Stimulated activated CD4-positive, alpha-beta T cell treated with anti-CD3 and anti-CD28 coated beads, Interleukin-4, amount 100 ng/mL, for 48 hours (primary cell): ENCODE results near the gene SRRT.
"Not testable (repeated sequence)": the region's sequence is repeated elsewhere in the genome, so short reads cannot be mapped to it uniquely, and the experiment has no call there.

Source experiments
- DNase-seq, 2 donors: peaks; one replicate each; pipeline ENCODE4 v3.0.0-alpha.2; 2020; ENCODE audit warnings: low read depth in 2 of 2

SRRT gene

DNA sequence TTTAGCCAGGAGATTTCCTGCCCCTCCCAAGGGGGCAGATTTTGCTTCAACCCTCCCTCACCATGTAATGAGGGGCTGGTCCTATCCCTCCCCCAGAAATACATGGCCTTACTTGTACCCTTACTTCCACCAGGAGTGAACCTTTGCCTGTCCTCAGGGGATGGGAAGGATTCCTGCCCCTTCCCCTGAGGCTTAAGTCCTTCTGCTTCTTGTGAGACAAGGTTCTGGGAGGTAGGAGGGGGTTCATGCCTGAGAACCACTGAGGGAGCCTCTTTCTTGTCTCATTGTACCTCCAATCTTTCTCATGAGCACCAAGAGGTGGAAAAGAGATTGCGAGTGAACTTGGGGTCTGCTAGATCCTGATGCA is 54.9 kb downstream of the SRRT start:
- DNase-seq = no peak

- DNase-seq = no peak
These were observed 58.8 kb downstream of the SRRT start for GRCh38 chr7:100933734-100934133.

DNA sequence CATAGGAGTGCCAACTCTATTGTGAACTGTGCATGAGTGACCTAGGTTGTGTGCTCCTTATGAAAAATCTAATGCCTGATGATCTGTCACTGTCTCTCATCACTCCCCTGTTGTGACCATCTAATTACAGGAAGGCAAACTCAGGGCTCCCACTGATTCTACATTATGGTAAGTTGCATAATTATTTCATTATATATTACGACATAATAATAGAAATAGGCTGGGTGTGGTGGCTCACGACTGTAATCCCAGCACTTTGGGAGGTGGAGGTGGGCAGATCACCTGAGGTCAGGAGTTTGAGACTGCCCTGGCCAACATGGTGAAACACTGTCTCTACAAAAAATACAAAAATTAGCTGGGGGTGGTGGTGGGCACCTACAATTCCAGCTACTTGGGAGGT is 60.5 kb downstream of the SRRT start:
- DNase-seq = not testable (repeated sequence)

GRCh38 chr7:100936167-100936566 is 61.3 kb downstream of the SRRT start:
- not testable (repeated sequence) for DNase-seq
